ENCODE results near the gene RELT. TPM values are rescaled to one million over a fixed set of nuclear protein-coding genes. Genes with fewer than 3 reads are reported as not detected.
A peak's percentile ranks its signal among the peaks of the same experiment; 100 is the strongest.

Gene RELT
- total RNA-seq, 1 donor from 2014 or later = 5.2 TPM

DNA sequence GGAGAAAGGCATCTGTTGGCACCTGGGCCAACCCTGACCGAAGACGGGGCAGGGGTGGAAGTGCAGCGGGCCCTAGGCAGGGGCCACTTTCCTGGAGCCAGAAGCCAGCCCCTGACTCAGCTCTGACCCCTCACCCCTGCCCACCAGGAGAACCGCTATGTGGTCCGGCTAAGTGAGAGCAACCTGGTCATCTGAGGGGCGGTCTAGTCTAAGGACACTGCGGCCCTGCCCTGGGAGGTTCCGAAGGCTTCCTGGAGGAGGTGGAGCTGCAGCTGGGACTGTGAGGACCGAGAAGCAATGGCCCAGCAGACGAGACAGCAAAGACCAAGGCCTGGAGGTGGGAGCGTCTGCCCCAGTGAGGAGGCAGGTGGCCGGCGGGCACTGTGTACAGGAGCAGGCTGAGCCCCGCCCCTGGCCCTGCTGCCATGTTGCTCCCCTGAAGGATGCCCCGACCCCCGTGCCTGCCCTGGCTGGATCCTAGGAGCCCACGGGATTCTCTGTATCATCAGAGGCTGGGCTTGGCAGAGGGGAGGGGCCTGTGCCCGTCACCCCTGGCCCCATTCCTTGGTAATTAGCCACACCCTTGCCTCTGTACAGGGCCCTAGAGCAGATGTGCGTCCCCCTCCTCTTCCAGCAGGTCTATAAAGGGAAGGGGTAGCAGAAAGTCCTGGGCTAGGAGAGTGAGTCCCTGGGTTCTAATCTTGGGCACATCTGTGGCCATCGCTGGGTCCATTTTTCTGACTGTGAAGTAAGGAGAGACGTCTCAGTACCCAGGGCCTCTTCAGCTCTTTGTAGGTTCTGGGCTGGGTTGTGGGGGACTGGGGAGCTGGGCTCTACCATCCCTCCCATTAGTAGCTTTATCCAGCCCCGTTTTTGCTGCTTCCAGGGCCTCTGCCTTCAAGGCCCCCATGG, 19.4 kb downstream of the RELT start:
- no peaks in the 10 kb centered on the region for H3K27me3 Mint-ChIP-seq (ENCODE audit: low read depth, unreplicated experiment)
- Histone ChIP-seq H3K4me1 (ENCODE audit: insufficient read depth, low read length) (peaks cover 20% of the 10 kb centered on the region), H3K36me3 (ENCODE audit: insufficient read depth, low read length) (no peaks in the 10 kb centered on the region), H3K27ac (ENCODE audit: low read depth, low read length) (no peak overlapping the region), H3K9ac (ENCODE audit: low read length) (no peak overlapping the region), H2AFZ (ENCODE audit: low read depth, low read length) (no peak overlapping the region), H3K79me2 (ENCODE audit: insufficient read depth, low read length) (peaks cover 5% of the 10 kb centered on the region), H3K4me2 (ENCODE audit: low read length) (no peak overlapping the region), H4K20me1 (ENCODE audit: insufficient read depth, low read length) (peaks cover 19% of the 10 kb centered on the region), H3K27me3 (ENCODE audit: insufficient read depth, low read length) (no peaks in the 10 kb centered on the region), H3K4me3 (ENCODE audit: insufficient read depth, low read depth, low read length) (no peak overlapping the region), H3K9me3 (ENCODE audit: insufficient read depth, low read depth, low read length) (no peaks in the 10 kb centered on the region)
- no peak overlapping the region for H3K4me3 Mint-ChIP-seq (ENCODE audit: unreplicated experiment)
- H3K36me3 Mint-ChIP-seq (ENCODE audit: low read depth, unreplicated experiment) = peaks cover 2% of the 10 kb centered on the region
- TF ChIP-seq EZH2 (IDR thresholded peaks at IDR 0.05; ENCODE audit: insufficient read depth, low read length) = no peak
- H3K9me3 Mint-ChIP-seq (ENCODE audit: unreplicated experiment) = no peaks in the 10 kb centered on the region
- H3K27ac Mint-ChIP-seq (ENCODE audit: unreplicated experiment) = no peak overlapping the region
- DNase-seq (ENCODE audit: low read depth) (no peak), FAIRE-seq (no peak)
- H3K4me1 Mint-ChIP-seq (ENCODE audit: low read depth, unreplicated experiment) = peaks cover 12% of the 10 kb centered on the region

DNA sequence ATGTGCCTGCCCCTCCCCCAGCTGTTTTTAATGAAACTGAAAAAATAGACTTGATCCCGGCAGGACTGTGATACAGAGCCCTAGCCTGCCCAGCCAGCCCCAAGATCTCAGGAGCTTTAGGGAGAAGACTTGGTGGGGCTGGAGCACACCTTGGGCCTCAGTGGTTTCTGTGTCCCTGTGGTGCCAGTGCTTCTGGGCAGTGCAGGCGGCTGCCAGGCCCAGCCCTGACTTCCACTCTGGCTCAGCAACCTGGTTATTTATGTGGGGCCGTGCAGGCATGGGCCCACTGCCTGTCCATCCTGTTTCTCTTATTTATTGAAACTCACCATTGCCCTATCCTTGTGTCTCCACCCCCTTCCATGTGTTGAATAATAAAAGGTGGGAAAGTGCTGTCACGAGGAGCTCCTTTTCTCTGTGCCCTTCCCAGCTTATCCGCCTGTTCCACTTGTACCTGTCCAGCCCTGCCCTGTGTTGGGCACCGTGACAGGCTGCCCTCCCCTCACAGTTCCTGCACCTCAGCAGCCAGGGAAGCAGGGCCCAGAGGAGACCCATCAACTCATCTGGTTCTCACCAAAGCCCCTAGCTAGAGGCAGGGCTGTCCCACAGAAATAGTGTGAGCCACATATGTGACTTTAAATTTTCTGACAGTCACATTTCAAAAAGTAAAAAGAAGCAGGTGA, 20.2 kb downstream of the RELT start:
- no peak for FAIRE-seq
- Histone ChIP-seq H3K4me3 (ENCODE audit: insufficient read depth, low read depth, low read length) (no peak overlapping the region), H3K27ac (ENCODE audit: low read depth, low read length) (no peak overlapping the region), H3K4me2 (ENCODE audit: low read length) (no peak overlapping the region), H3K9ac (ENCODE audit: low read length) (no peak overlapping the region), H3K9me3 (ENCODE audit: insufficient read depth, low read depth, low read length) (no peaks in the 10 kb centered on the region), H3K79me2 (ENCODE audit: insufficient read depth, low read length) (no peaks in the 10 kb centered on the region), H3K27me3 (ENCODE audit: insufficient read depth, low read length) (no peaks in the 10 kb centered on the region), H3K4me1 (ENCODE audit: insufficient read depth, low read length) (peaks cover 20% of the 10 kb centered on the region), H3K36me3 (ENCODE audit: insufficient read depth, low read length) (no peaks in the 10 kb centered on the region), H2AFZ (ENCODE audit: low read depth, low read length) (no peak overlapping the region), H4K20me1 (ENCODE audit: insufficient read depth, low read length) (peaks cover 16% of the 10 kb centered on the region)
- Mint-ChIP-seq H3K36me3 (ENCODE audit: low read depth, unreplicated experiment) (peaks cover under 1% of the 10 kb centered on the region), H3K27ac (ENCODE audit: unreplicated experiment) (peak overlapping the region; percentile 47), H3K4me1 (ENCODE audit: low read depth, unreplicated experiment) (peaks cover 16% of the 10 kb centered on the region), H3K9me3 (ENCODE audit: unreplicated experiment) (no peaks in the 10 kb centered on the region), H3K27me3 (ENCODE audit: low read depth, unreplicated experiment) (no peaks in the 10 kb centered on the region), H3K4me3 (ENCODE audit: unreplicated experiment) (no peak overlapping the region)
- DNase-seq (ENCODE audit: low read depth) = no peak
- TF ChIP-seq, protein P1, sequence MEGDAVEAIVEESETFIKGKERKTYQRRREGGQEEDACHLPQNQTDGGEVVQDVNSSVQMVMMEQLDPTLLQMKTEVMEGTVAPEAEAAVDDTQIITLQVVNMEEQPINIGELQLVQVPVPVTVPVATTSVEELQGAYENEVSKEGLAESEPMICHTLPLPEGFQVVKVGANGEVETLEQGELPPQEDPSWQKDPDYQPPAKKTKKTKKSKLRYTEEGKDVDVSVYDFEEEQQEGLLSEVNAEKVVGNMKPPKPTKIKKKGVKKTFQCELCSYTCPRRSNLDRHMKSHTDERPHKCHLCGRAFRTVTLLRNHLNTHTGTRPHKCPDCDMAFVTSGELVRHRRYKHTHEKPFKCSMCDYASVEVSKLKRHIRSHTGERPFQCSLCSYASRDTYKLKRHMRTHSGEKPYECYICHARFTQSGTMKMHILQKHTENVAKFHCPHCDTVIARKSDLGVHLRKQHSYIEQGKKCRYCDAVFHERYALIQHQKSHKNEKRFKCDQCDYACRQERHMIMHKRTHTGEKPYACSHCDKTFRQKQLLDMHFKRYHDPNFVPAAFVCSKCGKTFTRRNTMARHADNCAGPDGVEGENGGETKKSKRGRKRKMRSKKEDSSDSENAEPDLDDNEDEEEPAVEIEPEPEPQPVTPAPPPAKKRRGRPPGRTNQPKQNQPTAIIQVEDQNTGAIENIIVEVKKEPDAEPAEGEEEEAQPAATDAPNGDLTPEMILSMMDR (IDR thresholded peaks at IDR 0.05; ENCODE audit: insufficient read depth, low read depth, low read length) = no peak
- no peak for TF ChIP-seq EZH2 (IDR thresholded peaks at IDR 0.05; ENCODE audit: insufficient read depth, low read length)

DNA sequence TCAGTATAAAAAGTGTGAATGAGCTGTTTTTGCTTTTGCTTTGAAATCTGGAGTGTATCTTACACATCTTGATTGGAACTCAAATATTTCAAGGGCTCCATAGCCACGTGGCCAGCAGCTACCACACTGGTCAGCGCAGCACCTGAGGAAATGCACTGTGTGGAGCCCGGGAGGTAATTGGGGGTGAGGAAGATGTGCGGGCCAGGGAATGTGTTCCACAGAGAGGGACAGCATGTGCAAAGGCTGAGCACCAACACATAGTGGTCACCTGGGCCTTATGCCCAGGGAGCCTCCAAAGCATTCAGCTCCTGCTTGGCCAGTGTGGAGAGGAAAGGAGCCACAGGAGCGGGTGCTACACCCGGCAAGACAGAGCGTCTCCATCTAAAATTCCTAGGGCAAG, 20.8 kb downstream of the RELT start:
- FAIRE-seq (no peak), DNase-seq (ENCODE audit: low read depth) (no peak)
- Mint-ChIP-seq H3K36me3 (ENCODE audit: low read depth, unreplicated experiment) (no peaks in the 10 kb centered on the region), H3K4me1 (ENCODE audit: low read depth, unreplicated experiment) (peaks cover 19% of the 10 kb centered on the region), H3K4me3 (ENCODE audit: unreplicated experiment) (no peak overlapping the region), H3K27me3 (ENCODE audit: low read depth, unreplicated experiment) (no peaks in the 10 kb centered on the region), H3K27ac (ENCODE audit: unreplicated experiment) (no peak overlapping the region), H3K9me3 (ENCODE audit: unreplicated experiment) (no peaks in the 10 kb centered on the region)
- Histone ChIP-seq H3K9me3 (ENCODE audit: insufficient read depth, low read depth, low read length) (no peaks in the 10 kb centered on the region), H3K4me1 (ENCODE audit: insufficient read depth, low read length) (peaks cover 24% of the 10 kb centered on the region), H4K20me1 (ENCODE audit: insufficient read depth, low read length) (peaks cover 18% of the 10 kb centered on the region), H3K4me3 (ENCODE audit: insufficient read depth, low read depth, low read length) (no peak overlapping the region), H3K27me3 (ENCODE audit: insufficient read depth, low read length) (no peaks in the 10 kb centered on the region), H3K27ac (ENCODE audit: low read depth, low read length) (no peak overlapping the region), H3K4me2 (ENCODE audit: low read length) (no peak overlapping the region), H3K9ac (ENCODE audit: low read length) (no peak overlapping the region), H3K36me3 (ENCODE audit: insufficient read depth, low read length) (no peaks in the 10 kb centered on the region), H2AFZ (ENCODE audit: low read depth, low read length) (no peak overlapping the region), H3K79me2 (ENCODE audit: insufficient read depth, low read length) (no peaks in the 10 kb centered on the region)
- no peak for TF ChIP-seq EZH2 (IDR thresholded peaks at IDR 0.05; ENCODE audit: insufficient read depth, low read length)
- TF ChIP-seq, protein P1 (IDR thresholded peaks at IDR 0.05; ENCODE audit: insufficient read depth, low read depth, low read length) = no peak

All from astrocyte (in vitro differentiated cells and primary cell).